Esophagus muscularis mucosa (tissue), 4 donors: ENCODE data around the gene OPTC. TPM values are rescaled to one million over a fixed set of nuclear protein-coding genes. Genes with fewer than 3 reads are reported as not detected.

Source experiments
- DNase-seq: peaks from one replicate; pipeline ENCODE4 v3.0.0-alpha.2; 2017; ENCODE audit errors: extremely low spot score
- H3K27ac ChIP-seq, 4 donors: fragments of 200-600 bp; sonication (generic); replicated peaks in 1 of 4; 1 replicate in 3 of 4; 2 replicates in 1 of 4; pipeline ENCODE4 v1.5.1; 2016 to 2019; ENCODE audit warnings: mild to moderate bottlenecking in 1 of 4
- H3K27me3 ChIP-seq, 4 donors: fragments of 200-600 bp; sonication (generic); one replicate each; pipeline versions ENCODE4 v1.5.1 to v1.6.0; 2016 to 2019
- H3K36me3 ChIP-seq, 4 donors: fragments of 200-600 bp; sonication (generic); one replicate each; pipeline ENCODE4 v1.5.1; 2016 to 2019
- H3K4me1 ChIP-seq, 4 donors: fragments of 200-600 bp; sonication (generic); one replicate each; pipeline ENCODE4 v1.5.1; 2016 to 2019
- H3K4me3 ChIP-seq, 4 donors: fragments of 200-600 bp; sonication (generic); 1 replicate in 2 of 4; 2 replicates in 2 of 4; pipeline ENCODE4 v1.5.1; 2016 to 2019; ENCODE audit warnings: mild to moderate bottlenecking in 4 of 4, moderate library complexity in 1 of 4
- H3K9me3 ChIP-seq, 4 donors: fragments of 200-600 bp; sonication (generic); 1 replicate in 3 of 4; 2 replicates in 1 of 4; pipeline ENCODE4 v1.5.1; 2016 to 2019
- CTCF ChIP-seq, 3 experiments: fragments of 200-600 bp in 2 of 3; fragments of 450-650 bp in 1 of 3; sonication (generic) in 2 of 3; IDR thresholded peaks; one replicate each; pipeline ENCODE4 v1.5.1; 2017 to 2019; ENCODE audit warnings: antibody characterized with exemption in 3 of 3, mild to moderate bottlenecking in 2 of 3, moderate library complexity in 1 of 3
- EP300 ChIP-seq: sonication (generic); formaldehyde crosslinking; IDR thresholded peaks from one replicate; pipeline ENCODE4 v1.6.1; 2017; ENCODE audit warnings: antibody characterized with exemption
- POLR2A ChIP-seq: fragments of 450-650 bp; IDR thresholded peaks from one replicate; pipeline ENCODE4 v1.6.1; 2017; ENCODE audit warnings: antibody characterized with exemption, moderate library complexity, mild to moderate bottlenecking, low read depth
- POLR2AphosphoS5 ChIP-seq, 2 donors: sonication (generic); formaldehyde crosslinking; IDR thresholded peaks; one replicate each; pipeline ENCODE4 v1.6.1; 2017; ENCODE audit warnings: antibody characterized with exemption in 2 of 2
- WGBS: methylation state at CpG from one replicate; pipeline ENCODE4 v1.1.5; 2018; 5-methylcytosine and 5-hydroxymethylcytosine counted together
- intact Hi-C: fragments of 100-400 bp; cut with DNase I; formaldehyde crosslinking; loops from one replicate; pipeline ENCODE4 v1.15.1; 2023
- total RNA-seq, 4 donors: library from RNA; depleted of rRNA; stranded (reverse); fragments of >200 nt; gene quantifications; one replicate each; pipeline versions ENCODE4 v1.1.0 to v1.2.1, GENCODE V29; 2016

Gene OPTC
- total RNA-seq, 4 donors from 2014 or later = not detected

DNA sequence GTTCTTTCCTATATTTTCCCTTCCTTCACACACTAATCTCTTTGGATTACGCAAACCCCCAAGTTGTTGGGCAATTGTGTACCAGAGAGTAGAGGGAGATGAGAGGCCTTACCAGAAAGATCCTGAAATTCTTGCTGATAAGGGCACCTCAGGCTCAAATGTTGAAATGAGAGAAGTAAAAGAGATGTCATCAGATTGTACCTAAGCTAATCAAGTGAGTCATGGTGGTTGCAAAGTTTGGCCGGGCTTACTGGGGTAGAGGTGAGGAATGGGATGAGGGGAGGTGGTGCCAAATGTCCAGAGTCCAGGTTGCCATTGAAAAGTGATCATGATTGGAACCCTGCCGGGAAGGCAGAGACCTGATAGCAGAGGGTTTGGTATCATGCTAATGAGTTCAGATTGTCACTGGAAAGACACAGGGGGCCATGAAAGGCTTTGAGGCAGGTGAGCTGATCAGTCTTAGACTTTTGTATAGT, 43.1 kb downstream of the OPTC start:
- H3K9me3 ChIP-seq = no peaks in the 10 kb centered on the region
- DNase-seq = no peak
- no peak overlapping the region for H3K4me3 ChIP-seq
- peak overlapping the region in 3 of 4 donors; percentile 8 to 20 (median 20) for H3K27ac ChIP-seq
- TF ChIP-seq POLR2A (no peak), EP300 (no peak), POLR2AphosphoS5 (IDR thresholded peaks at IDR 0.05) (peak in 1 of 2 donors; percentile 65)
- no peaks in the 10 kb centered on the region for H3K36me3 ChIP-seq
- intact Hi-C loops = no loop called here
- H3K4me1 ChIP-seq = peaks cover 15 to 33% (median 24%) of the 10 kb centered on the region in 4 donors
- WGBS = 83% methylated on average over 3 of the region's 3 CpGs
- no peaks in the 10 kb centered on the region for H3K27me3 ChIP-seq

- 85% methylated on average over 5 of the region's 5 CpGs for WGBS
- Histone ChIP-seq H3K27me3 (no peaks in the 10 kb centered on the region), H3K27ac (peak overlapping the region in 2 of 4 donors; percentile 20), H3K4me3 (no peak overlapping the region), H3K36me3 (no peaks in the 10 kb centered on the region), H3K9me3 (no peaks in the 10 kb centered on the region), H3K4me1 (peaks cover 15 to 33% (median 24%) of the 10 kb centered on the region in 4 donors)
- TF ChIP-seq POLR2A = no peak
- no peak for TF ChIP-seq CTCF (IDR thresholded peaks at IDR 0.05)
- TF ChIP-seq POLR2AphosphoS5 (IDR thresholded peaks at IDR 0.05) = no peak
- TF ChIP-seq EP300 = no peak
- no peak for DNase-seq
- intact Hi-C loops = no loop called here
Measured at GRCh38 chr1:203537806-203538464, 44.0 kb downstream of the OPTC start.

DNA sequence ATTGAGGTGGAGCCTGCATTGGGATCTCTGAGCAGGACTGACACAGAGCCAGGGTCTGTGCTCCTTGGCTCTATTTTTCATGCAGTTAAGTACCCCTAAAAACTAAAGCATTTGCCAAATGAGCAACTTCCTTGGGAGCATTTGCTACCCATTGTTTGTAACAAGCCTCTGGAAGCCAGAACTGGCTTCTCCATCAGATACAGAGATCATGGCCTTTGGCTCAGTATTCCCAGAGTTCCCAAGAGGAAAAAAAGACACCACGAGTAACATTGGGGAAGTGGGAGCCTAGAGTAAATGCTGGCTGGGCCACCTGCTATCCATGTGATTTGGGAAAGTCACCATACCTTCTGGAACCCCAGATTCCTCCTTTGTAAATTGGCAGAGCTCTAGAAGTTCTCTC, 44.8 kb downstream of the OPTC start:
- H3K4me3 ChIP-seq = no peak overlapping the region
- intact Hi-C loops = no loop called here
- peaks cover 15 to 30% (median 21%) of the 10 kb centered on the region in 4 donors for H3K4me1 ChIP-seq
- no peak for DNase-seq
- no peaks in the 10 kb centered on the region for H3K9me3 ChIP-seq
- H3K36me3 ChIP-seq = no peaks in the 10 kb centered on the region
- H3K27me3 ChIP-seq = no peaks in the 10 kb centered on the region
- no peak overlapping the region for H3K27ac ChIP-seq
- TF ChIP-seq POLR2A (no peak), EP300 (no peak), POLR2AphosphoS5 (IDR thresholded peaks at IDR 0.05) (no peak), CTCF (IDR thresholded peaks at IDR 0.05) (no peak)
- 64% methylated on average over 1 of the region's 1 CpG for WGBS

DNA sequence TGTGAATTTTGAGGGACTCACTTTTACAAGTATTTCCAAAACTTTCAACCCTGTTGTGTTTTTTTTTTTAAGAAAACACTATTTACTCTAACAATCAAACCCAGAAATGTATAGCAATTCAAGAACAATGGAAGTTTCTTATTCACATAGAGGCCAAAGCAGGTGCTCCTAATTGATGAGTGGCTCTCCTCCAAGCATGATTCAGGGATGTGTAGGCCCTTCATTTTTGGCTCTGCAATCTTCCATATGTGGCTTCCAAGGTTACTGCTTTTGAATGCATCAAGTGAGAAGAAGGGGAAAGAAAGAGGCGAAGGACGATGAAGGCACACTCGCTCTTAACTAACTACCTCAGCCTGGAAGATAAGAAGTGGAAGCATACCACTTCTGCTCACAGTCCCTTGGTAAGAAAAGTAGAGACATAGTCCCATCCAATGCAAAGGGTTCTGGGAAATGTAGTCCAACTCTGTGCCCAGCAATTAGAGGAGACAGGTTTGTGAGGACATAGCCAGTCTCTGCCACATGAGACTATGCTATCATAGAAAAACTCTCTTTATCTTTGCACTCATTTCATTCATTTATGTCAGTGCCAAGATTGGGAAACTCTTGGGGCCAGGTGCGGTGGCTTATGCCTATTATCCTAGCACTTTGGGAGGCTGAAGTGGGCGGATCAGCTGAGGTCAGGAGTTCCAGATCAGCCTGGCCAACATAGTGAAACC, 46.0 kb downstream of the OPTC start:
- H3K9me3 ChIP-seq = no peaks in the 10 kb centered on the region
- TF ChIP-seq POLR2A (no peak), POLR2AphosphoS5 (IDR thresholded peaks at IDR 0.05) (no peak), CTCF (IDR thresholded peaks at IDR 0.05) (no peak), EP300 (no peak)
- H3K27ac ChIP-seq = no peak overlapping the region
- H3K27me3 ChIP-seq = no peaks in the 10 kb centered on the region
- no peak for DNase-seq
- H3K36me3 ChIP-seq = no peaks in the 10 kb centered on the region
- no peak overlapping the region for H3K4me3 ChIP-seq
- H3K4me1 ChIP-seq = peaks cover 11 to 30% (median 20%) of the 10 kb centered on the region in 4 donors
- WGBS = 94% methylated on average over 5 of the region's 5 CpGs
- intact Hi-C loops = no loop called here

DNA sequence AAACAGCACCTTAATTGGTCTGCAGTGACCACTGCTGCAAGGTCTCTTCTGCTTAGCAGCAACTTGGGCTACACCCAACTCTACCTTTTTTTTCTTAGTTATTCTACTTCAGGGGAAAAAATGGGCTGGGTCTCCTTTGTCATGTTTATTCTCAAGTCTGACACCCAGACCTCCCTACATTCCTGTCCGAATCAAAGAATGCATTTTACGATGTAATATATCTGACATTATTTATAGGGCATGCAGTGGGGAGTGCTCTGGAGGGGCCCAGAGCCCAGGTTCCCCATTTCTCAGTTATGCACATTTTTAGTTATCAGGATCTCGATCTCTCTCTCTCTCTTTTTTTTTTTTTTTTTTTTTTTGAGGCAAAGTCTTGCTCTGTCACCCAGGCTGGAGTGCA, 50.5 kb downstream of the OPTC start:
- H3K4me1 ChIP-seq = peaks cover 10 to 31% (median 24%) of the 10 kb centered on the region in 4 donors
- no peak overlapping the region for H3K4me3 ChIP-seq
- 29% methylated on average over 3 of the region's 3 CpGs for WGBS
- H3K27ac ChIP-seq = peak overlapping the region in 2 of 4 donors; percentile 1 to 32
- no peaks in the 10 kb centered on the region for H3K36me3 ChIP-seq
- intact Hi-C loops = no loop called here
- TF ChIP-seq POLR2A (no peak), POLR2AphosphoS5 (IDR thresholded peaks at IDR 0.05) (no peak), CTCF (IDR thresholded peaks at IDR 0.05) (no peak), EP300 (no peak)
- no peaks in the 10 kb centered on the region for H3K27me3 ChIP-seq
- H3K9me3 ChIP-seq = no peaks in the 10 kb centered on the region
- no peak for DNase-seq
